Measurements from ENCODE around the gene EPB41. TPM values are rescaled to one million over a fixed set of nuclear protein-coding genes. Genes with fewer than 3 reads are reported as not detected.
A peak's percentile ranks its signal among the peaks of the same experiment; 100 is the strongest.

The EPB41 gene
- total and polyA plus RNA-seq, 9 donors, result 11.2 to 56.4 (median 29.9) TPM

DNA sequence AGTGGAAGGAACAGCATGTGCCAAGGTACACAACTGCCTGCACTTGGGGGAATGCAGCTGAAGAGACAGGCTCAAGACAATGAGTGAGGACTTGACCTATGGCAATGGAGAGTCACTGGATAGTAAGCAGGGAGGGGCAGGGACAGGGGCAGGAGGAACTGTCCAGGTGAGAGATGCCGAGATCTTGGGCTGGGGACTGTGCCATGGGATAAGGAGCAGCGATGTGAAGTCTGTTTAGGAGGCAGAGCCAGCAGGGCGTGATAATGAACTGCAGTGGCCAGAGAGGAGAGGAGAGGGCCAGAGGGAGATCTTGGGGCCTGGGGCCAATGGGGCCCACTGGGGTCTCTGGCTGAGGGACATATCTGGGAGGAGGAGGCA, 17.8 kb upstream of the EPB41 start:
- 59 to 71% (median 59%) methylated on average over 3 of the region's 3 CpGs for WGBS, 3 donors
- Histone ChIP-seq H3K9me3 (no peaks in the 10 kb centered on the region), H3K36me3 (no peaks in the 10 kb centered on the region), H3K27me3 (no peaks in the 10 kb centered on the region), H3K4me1 (ENCODE audit: insufficient read depth) (peaks cover 9% of the 10 kb centered on the region), H3K4me3 (no peak overlapping the region), H3K27ac (no peak overlapping the region)
- DNase-seq, result no peak
- intact Hi-C loops (cut with DNase I), result no loop called here
- TF ChIP-seq POLR2A (IDR thresholded peaks at IDR 0.05) (no peak), EP300 (IDR thresholded peaks at IDR 0.05) (no peak)
- TF ChIP-seq, protein P1, sequence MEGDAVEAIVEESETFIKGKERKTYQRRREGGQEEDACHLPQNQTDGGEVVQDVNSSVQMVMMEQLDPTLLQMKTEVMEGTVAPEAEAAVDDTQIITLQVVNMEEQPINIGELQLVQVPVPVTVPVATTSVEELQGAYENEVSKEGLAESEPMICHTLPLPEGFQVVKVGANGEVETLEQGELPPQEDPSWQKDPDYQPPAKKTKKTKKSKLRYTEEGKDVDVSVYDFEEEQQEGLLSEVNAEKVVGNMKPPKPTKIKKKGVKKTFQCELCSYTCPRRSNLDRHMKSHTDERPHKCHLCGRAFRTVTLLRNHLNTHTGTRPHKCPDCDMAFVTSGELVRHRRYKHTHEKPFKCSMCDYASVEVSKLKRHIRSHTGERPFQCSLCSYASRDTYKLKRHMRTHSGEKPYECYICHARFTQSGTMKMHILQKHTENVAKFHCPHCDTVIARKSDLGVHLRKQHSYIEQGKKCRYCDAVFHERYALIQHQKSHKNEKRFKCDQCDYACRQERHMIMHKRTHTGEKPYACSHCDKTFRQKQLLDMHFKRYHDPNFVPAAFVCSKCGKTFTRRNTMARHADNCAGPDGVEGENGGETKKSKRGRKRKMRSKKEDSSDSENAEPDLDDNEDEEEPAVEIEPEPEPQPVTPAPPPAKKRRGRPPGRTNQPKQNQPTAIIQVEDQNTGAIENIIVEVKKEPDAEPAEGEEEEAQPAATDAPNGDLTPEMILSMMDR (IDR thresholded peaks at IDR 0.05), result no peak

DNA sequence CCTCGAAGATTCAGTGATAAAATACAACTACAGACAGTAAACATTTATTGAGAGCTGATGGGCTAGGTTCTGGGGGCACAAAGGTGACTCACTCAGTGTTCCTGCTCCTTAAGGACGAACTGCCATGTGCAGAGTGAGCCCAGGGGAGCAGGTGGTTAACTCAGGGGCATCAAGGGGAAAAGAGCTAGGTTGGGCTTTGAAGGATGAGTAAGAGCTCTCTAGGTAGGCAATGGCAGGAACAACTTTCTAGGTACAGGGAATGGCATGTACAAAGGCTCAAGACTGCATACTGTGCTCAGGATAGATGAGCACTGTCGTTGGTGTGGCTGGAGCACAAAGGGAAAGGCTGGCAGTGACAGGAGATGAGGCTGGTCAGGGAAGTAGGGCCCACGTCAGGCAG, 16.6 kb upstream of the EPB41 start:
- 82 to 83% (median 82%) methylated on average over 4 of the region's 4 CpGs for WGBS, 3 donors
- peak overlapping the region in 1 of 2 donors; percentile 1 for H3K27ac ChIP-seq
- intact Hi-C loops (cut with DNase I), result no loop called here

DNA sequence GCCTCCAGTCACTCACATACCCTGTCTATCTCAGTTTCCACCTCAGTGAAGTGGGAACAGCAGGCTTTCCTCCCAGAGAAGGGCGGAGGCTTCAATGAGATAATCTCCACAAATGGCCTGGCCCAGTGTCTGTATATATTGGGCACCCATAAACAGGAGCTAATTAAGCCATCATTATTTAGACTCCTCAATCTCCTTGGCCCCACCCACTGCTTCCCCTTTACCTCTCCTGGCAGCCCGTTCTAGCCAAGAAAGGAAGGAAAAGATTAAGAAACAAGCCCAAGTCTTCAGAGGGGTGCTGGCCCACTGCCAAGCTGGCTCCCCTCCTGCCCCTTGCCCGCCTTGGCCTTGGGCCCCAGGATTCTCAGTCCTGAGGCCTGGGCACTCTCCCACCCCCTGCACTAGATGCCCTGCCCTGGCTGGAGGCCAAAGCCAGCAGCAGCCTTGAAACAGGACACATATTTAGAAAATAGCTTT, 15.9 kb upstream of the EPB41 start:
- Histone ChIP-seq H3K9me3 (no peaks in the 10 kb centered on the region), H3K27me3 (no peaks in the 10 kb centered on the region), H3K4me3 (no peak overlapping the region), H3K4me1 (ENCODE audit: insufficient read depth) (peaks cover 9% of the 10 kb centered on the region), H3K27ac (peak overlapping the region in 1 of 2 donors; percentile 1), H3K36me3 (no peaks in the 10 kb centered on the region)
- peak; percentile 52 to 84 (median 69) for DNase-seq
- TF ChIP-seq, protein P1 (IDR thresholded peaks at IDR 0.05), result no peak
- TF ChIP-seq POLR2A (IDR thresholded peaks at IDR 0.05) (no peak), EP300 (IDR thresholded peaks at IDR 0.05) (no peak)
- WGBS, 3 donors, result 29 to 41% (median 32%) methylated on average over 3 of the region's 3 CpGs
- intact Hi-C loops (cut with DNase I), result no loop called here

More for the DNA sequence above, 16.6 kb upstream of the EPB41 start:
- DNase-seq, result no peak
- TF ChIP-seq, protein P1 (IDR thresholded peaks at IDR 0.05), result no peak
- TF ChIP-seq POLR2A (IDR thresholded peaks at IDR 0.05) (no peak), EP300 (IDR thresholded peaks at IDR 0.05) (no peak)
- Histone ChIP-seq H3K4me3 (no peak overlapping the region), H3K36me3 (no peaks in the 10 kb centered on the region), H3K4me1 (ENCODE audit: insufficient read depth) (peaks cover 9% of the 10 kb centered on the region), H3K27me3 (no peaks in the 10 kb centered on the region), H3K9me3 (no peaks in the 10 kb centered on the region)

DNA sequence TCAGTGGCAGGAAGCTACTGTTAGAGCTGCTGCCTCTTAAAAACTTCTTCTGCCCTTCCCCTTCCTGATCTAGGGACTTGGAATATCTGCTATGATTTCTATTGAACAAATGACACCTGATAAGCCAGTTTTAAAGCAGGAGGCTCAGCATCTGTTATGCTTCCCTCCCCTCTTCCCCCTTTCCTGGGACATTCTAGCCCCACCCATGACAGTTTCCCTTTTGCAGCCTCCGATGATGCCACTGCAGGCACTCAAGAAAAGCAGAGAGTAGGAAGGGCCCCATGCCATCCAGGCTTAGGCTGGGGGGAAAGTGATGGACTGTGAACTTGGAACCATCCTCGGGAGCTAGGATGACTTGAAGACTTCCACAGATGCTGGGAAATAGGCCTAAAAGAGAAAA, 15.1 kb upstream of the EPB41 start:
- TF ChIP-seq EP300 (IDR thresholded peaks at IDR 0.05) (no peak), POLR2A (IDR thresholded peaks at IDR 0.05) (no peak)
- TF ChIP-seq, protein P1 (IDR thresholded peaks at IDR 0.05), result no peak
- 60 to 71% (median 63%) methylated on average over 2 of the region's 2 CpGs for WGBS, 3 donors
- peak overlapping the region in 1 of 2 donors; percentile 1 for H3K27ac ChIP-seq
- peak in 1 of 5 donors; percentile 10 for DNase-seq
- no peaks in the 10 kb centered on the region for H3K9me3 ChIP-seq
- no peaks in the 10 kb centered on the region for H3K27me3 ChIP-seq
- no peaks in the 10 kb centered on the region for H3K36me3 ChIP-seq
- H3K4me3 ChIP-seq, result no peak overlapping the region
- H3K4me1 ChIP-seq (ENCODE audit: insufficient read depth), result peaks cover 9% of the 10 kb centered on the region
- intact Hi-C loops (cut with DNase I), result no loop called here

Measured in ovary (tissue), 9 donors.